HepG2 (cell line): ENCODE results near the gene AP1M2. TPM values are rescaled to one million over a fixed set of nuclear protein-coding genes. Genes with fewer than 3 reads are reported as not detected.

Source experiments
- HMG20B ChIP-seq: conservative IDR thresholded peaks from 2 replicates; pipeline ENCODE4 v1.6.1; 2016; ENCODE audit warnings: missing genetic modification reagents, missing compliant biosample characterization
- KDM3A ChIP-seq: IDR thresholded peaks from 2 replicates; pipeline ENCODE4 v1.6.1; 2018; ENCODE audit warnings: low read depth, missing compliant biosample characterization
- NFE2L1 ChIP-seq: sonication (generic); formaldehyde crosslinking; IDR thresholded peaks from 2 replicates; pipeline ENCODE4 v1.4.0; 2020; ENCODE audit warnings: missing genetic modification reagents, mild to moderate bottlenecking, borderline replicate concordance
- NR2F2 ChIP-seq: IDR thresholded peaks from 2 replicates; pipeline ENCODE4 v1.6.1; 2012; ENCODE audit warnings: low read depth, inconsistent platforms, borderline replicate concordance
- SOX5 ChIP-seq: IDR thresholded peaks from 2 replicates; pipeline ENCODE4 v1.6.1; 2016; ENCODE audit warnings: borderline replicate concordance
- SOX6 ChIP-seq, 2 experiments: fragments of 450-650 bp in 1 of 2; sonication (generic) in 1 of 2; formaldehyde crosslinking in 1 of 2; IDR thresholded peaks; 2 replicates each; pipeline versions ENCODE4 v1.4.0 to v1.6.1; 2017 to 2020; ENCODE audit warnings: antibody characterized with exemption in 1 of 2, mild to moderate bottlenecking in 1 of 2, missing genetic modification reagents in 1 of 2
- ZSCAN9 ChIP-seq: IDR thresholded peaks from 2 replicates; pipeline ENCODE4 v1.6.1; 2016; ENCODE audit warnings: borderline replicate concordance
- polyA plus RNA-seq, 8 experiments: library from polyadenylated mRNA; depleted of rRNA in 3 of 8; stranded (reverse) in 7 of 8; unstranded in 1 of 8; fragments of >200 nt; fragmentation: Illumina TruSeq in 4 of 8; extraction: Trizol in 4 of 8; gene quantifications; 2 replicates each; pipeline versions ENCODE4 v1.2.1 to v1.2.3, GENCODE V29; 2011 to 2016; ENCODE audit warnings: low read depth in 4 of 8, missing spikeins in 1 of 8, mixed read lengths in 1 of 8; ENCODE audit not compliant: insufficient read depth in 1 of 8
- total RNA-seq, 5 experiments: library from RNA; depleted of rRNA; stranded (reverse); fragments of >200 nt; fragmentation: Illumina TruSeq; extraction: Trizol; gene quantifications; 2 replicates each; pipeline ENCODE4 v1.2.3, GENCODE V29; 2016; ENCODE audit warnings: low read depth in 1 of 5
- TF ChIP-seq, protein P1 (sequence below): sonication (generic); formaldehyde crosslinking; IDR thresholded peaks from 2 replicates; pipeline ENCODE4 v1.8.0; 2022; ENCODE audit warnings: missing genetic modification reagents, mild to moderate bottlenecking, borderline replicate concordance
- TF ChIP-seq, protein P2 (sequence below): sonication (generic); formaldehyde crosslinking; IDR thresholded peaks from 2 replicates; pipeline ENCODE4 v1.4.0; 2020; ENCODE audit warnings: missing genetic modification reagents
- TF ChIP-seq, protein P3 (sequence below): IDR thresholded peaks from 2 replicates; pipeline ENCODE4 v1.6.1; 2012; ENCODE audit warnings: inconsistent platforms
- TF ChIP-seq, protein P4 (sequence below): IDR thresholded peaks from 2 replicates; pipeline ENCODE4 v1.6.1; 2016; ENCODE audit warnings: low read depth, borderline replicate concordance
- TF ChIP-seq, protein P5 (sequence below): IDR thresholded peaks from 2 replicates; pipeline ENCODE4 v1.6.1; 2016; ENCODE audit warnings: missing compliant biosample characterization, missing genetic modification reagents, borderline replicate concordance
- TF ChIP-seq, protein P6 (sequence below): IDR thresholded peaks from 2 replicates; pipeline ENCODE4 v1.6.1; 2018; ENCODE audit warnings: missing genetic modification reagents, mild to moderate bottlenecking, missing compliant biosample characterization
- TF ChIP-seq, protein P7 (sequence below), 2 experiments: sonication (generic) in 1 of 2; formaldehyde crosslinking in 1 of 2; IDR thresholded peaks; 2 replicates each; pipeline versions ENCODE4 v1.4.0 to v1.6.1; 2018 to 2020; ENCODE audit warnings: missing genetic modification reagents in 2 of 2, borderline replicate concordance in 1 of 2, low read depth in 1 of 2, mild to moderate bottlenecking in 1 of 2, missing biosample characterization in 1 of 2
- TF ChIP-seq, protein P8 (sequence below): sonication (generic); formaldehyde crosslinking; IDR thresholded peaks from 2 replicates; pipeline ENCODE4 v1.4.0; 2020; ENCODE audit warnings: missing genetic modification reagents

The AP1M2 gene
- total and polyA plus RNA-seq, 2 of the 13 experiments (the other 11 are each of a cell fraction or from before 2014, with no cell fraction given): 6.3 to 76.8 TPM

DNA sequence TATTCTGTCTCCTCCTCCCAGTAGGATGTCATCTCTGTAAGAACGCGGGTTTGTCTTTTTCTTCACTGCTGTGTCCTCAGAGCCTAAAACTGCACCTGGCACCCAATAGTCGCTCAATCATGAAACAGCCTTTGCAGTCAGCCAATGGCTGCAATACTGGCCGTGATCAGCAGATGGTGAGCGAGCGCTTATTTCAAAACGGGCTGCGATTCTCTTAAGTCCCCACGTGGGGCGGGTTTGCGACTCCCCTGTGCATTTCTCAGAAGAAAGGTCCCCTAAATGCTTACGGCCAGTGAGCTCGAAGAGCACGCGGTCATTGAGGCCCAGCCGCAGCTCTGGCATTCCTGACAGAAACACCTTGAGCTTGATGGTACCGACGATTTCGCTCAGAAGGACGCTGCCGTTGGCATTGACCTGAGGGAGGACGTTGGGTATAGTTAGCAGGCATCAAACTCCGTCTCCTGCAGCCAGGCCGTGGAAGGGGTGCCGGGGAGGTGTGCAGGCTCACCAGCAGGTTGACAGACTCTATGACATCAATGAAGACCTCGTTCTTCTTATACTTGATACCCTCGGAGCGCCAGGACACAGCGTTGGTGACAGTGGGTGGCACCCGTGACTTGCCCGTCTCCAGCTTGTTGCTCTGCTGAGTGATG, 6.0 kb downstream of the AP1M2 start (continued):
- TF ChIP-seq NR2F2 (no peak), SOX6 (IDR thresholded peaks at IDR 0.05) (no peak), SOX6 (CRISPR knock-in tag; IDR thresholded peaks at IDR 0.05) (0 out of 2 replicates have a peak, but pooled peaks have one; percentile 25), ZSCAN9 (CRISPR knock-in tag) (0 out of 2 replicates have a peak, but pooled peaks have one; percentile 28), KDM3A (CRISPR knock-in tag) (peak; percentile 45; the same call in 1 of the 2 replicates), SOX5 (CRISPR knock-in tag) (0 out of 2 replicates have a peak, but pooled peaks have one; percentile 19), NFE2L1 (no peak), HMG20B (CRISPR knock-in tag) (0 out of 2 replicates have a peak, but pooled peaks have one; percentile 12)
- TF ChIP-seq, protein P1, sequence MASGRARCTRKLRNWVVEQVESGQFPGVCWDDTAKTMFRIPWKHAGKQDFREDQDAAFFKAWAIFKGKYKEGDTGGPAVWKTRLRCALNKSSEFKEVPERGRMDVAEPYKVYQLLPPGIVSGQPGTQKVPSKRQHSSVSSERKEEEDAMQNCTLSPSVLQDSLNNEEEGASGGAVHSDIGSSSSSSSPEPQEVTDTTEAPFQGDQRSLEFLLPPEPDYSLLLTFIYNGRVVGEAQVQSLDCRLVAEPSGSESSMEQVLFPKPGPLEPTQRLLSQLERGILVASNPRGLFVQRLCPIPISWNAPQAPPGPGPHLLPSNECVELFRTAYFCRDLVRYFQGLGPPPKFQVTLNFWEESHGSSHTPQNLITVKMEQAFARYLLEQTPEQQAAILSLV (CRISPR knock-in tag): no peak
- TF ChIP-seq, protein P2, sequence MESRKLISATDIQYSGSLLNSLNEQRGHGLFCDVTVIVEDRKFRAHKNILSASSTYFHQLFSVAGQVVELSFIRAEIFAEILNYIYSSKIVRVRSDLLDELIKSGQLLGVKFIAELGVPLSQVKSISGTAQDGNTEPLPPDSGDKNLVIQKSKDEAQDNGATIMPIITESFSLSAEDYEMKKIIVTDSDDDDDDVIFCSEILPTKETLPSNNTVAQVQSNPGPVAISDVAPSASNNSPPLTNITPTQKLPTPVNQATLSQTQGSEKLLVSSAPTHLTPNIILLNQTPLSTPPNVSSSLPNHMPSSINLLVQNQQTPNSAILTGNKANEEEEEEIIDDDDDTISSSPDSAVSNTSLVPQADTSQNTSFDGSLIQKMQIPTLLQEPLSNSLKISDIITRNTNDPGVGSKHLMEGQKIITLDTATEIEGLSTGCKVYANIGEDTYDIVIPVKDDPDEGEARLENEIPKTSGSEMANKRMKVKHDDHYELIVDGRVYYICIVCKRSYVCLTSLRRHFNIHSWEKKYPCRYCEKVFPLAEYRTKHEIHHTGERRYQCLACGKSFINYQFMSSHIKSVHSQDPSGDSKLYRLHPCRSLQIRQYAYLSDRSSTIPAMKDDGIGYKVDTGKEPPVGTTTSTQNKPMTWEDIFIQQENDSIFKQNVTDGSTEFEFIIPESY: peak; percentile 38; the same call in 1 of the 2 replicates
- TF ChIP-seq, protein P3, sequence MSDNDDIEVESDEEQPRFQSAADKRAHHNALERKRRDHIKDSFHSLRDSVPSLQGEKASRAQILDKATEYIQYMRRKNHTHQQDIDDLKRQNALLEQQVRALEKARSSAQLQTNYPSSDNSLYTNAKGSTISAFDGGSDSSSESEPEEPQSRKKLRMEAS: peak; percentile 76
- TF ChIP-seq, protein P4, sequence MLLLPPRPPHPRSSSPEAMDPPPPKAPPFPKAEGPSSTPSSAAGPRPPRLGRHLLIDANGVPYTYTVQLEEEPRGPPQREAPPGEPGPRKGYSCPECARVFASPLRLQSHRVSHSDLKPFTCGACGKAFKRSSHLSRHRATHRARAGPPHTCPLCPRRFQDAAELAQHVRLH (CRISPR knock-in tag): peak; percentile 39; the same call in 1 of the 2 replicates
- TF ChIP-seq, protein P5, sequence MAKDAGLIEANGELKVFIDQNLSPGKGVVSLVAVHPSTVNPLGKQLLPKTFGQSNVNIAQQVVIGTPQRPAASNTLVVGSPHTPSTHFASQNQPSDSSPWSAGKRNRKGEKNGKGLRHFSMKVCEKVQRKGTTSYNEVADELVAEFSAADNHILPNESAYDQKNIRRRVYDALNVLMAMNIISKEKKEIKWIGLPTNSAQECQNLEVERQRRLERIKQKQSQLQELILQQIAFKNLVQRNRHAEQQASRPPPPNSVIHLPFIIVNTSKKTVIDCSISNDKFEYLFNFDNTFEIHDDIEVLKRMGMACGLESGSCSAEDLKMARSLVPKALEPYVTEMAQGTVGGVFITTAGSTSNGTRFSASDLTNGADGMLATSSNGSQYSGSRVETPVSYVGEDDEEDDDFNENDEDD (CRISPR knock-in tag): peak; percentile 55; the same call in 1 of the 2 replicates
- TF ChIP-seq, protein P6, sequence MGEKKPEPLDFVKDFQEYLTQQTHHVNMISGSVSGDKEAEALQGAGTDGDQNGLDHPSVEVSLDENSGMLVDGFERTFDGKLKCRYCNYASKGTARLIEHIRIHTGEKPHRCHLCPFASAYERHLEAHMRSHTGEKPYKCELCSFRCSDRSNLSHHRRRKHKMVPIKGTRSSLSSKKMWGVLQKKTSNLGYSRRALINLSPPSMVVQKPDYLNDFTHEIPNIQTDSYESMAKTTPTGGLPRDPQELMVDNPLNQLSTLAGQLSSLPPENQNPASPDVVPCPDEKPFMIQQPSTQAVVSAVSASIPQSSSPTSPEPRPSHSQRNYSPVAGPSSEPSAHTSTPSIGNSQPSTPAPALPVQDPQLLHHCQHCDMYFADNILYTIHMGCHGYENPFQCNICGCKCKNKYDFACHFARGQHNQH (CRISPR knock-in tag): 0 out of 2 replicates have a peak, but pooled peaks have one; percentile 51
- TF ChIP-seq, protein P7, sequence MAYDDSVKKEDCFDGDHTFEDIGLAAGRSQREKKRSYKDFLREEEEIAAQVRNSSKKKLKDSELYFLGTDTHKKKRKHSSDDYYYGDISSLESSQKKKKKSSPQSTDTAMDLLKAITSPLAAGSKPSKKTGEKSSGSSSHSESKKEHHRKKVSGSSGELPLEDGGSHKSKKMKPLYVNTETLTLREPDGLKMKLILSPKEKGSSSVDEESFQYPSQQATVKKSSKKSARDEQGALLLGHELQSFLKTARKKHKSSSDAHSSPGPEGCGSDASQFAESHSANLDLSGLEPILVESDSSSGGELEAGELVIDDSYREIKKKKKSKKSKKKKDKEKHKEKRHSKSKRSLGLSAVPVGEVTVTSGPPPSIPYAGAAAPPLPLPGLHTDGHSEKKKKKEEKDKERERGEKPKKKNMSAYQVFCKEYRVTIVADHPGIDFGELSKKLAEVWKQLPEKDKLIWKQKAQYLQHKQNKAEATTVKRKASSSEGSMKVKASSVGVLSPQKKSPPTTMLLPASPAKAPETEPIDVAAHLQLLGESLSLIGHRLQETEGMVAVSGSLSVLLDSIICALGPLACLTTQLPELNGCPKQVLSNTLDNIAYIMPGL (CRISPR knock-in tag; IDR thresholded peaks at IDR 0.05; ENCODE audit: borderline replicate concordance in 1 of 2, low read depth in 1 of 2): peak; percentile 62 to 79; a peak in 2 of 4 replicates
- TF ChIP-seq, protein P8, sequence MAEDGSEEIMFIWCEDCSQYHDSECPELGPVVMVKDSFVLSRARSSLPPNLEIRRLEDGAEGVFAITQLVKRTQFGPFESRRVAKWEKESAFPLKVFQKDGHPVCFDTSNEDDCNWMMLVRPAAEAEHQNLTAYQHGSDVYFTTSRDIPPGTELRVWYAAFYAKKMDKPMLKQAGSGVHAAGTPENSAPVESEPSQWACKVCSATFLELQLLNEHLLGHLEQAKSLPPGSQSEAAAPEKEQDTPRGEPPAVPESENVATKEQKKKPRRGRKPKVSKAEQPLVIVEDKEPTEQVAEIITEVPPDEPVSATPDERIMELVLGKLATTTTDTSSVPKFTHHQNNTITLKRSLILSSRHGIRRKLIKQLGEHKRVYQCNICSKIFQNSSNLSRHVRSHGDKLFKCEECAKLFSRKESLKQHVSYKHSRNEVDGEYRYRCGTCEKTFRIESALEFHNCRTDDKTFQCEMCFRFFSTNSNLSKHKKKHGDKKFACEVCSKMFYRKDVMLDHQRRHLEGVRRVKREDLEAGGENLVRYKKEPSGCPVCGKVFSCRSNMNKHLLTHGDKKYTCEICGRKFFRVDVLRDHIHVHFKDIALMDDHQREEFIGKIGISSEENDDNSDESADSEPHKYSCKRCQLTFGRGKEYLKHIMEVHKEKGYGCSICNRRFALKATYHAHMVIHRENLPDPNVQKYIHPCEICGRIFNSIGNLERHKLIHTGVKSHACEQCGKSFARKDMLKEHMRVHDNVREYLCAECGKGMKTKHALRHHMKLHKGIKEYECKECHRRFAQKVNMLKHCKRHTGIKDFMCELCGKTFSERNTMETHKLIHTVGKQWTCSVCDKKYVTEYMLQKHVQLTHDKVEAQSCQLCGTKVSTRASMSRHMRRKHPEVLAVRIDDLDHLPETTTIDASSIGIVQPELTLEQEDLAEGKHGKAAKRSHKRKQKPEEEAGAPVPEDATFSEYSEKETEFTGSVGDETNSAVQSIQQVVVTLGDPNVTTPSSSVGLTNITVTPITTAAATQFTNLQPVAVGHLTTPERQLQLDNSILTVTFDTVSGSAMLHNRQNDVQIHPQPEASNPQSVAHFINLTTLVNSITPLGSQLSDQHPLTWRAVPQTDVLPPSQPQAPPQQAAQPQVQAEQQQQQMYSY (CRISPR knock-in tag): no peak
